Mucosa of rectum (tissue), 2 donors: Measurements from ENCODE around the gene MBTPS2.

Source experiments
- H3K27ac ChIP-seq, 2 donors: one replicate each; pipeline ENCODE4 v1.7.0; 2013; ENCODE audit warnings: inconsistent platforms in 2 of 2, low read depth in 2 of 2, low read length in 2 of 2
- H3K27me3 ChIP-seq, 2 donors: one replicate each; pipeline ENCODE4 v1.7.0; 2013; ENCODE audit warnings: low read length in 2 of 2; ENCODE audit not compliant: control insufficient read depth in 2 of 2, insufficient read depth in 2 of 2
- H3K36me3 ChIP-seq, 2 donors: one replicate each; pipeline ENCODE4 v1.7.0; 2013; ENCODE audit warnings: low read length in 2 of 2; ENCODE audit not compliant: control insufficient read depth in 2 of 2, insufficient read depth in 2 of 2
- H3K4me1 ChIP-seq, 2 donors: one replicate each; pipeline ENCODE4 v1.7.0; 2013; ENCODE audit warnings: low read length in 2 of 2, mild to moderate bottlenecking in 1 of 2; ENCODE audit not compliant: control insufficient read depth in 2 of 2, insufficient read depth in 2 of 2
- H3K4me3 ChIP-seq, 2 donors: one replicate each; pipeline ENCODE4 v1.7.0; 2013; ENCODE audit warnings: low read length in 2 of 2
- H3K9ac ChIP-seq, 2 donors: one replicate each; pipeline ENCODE4 v1.7.0; 2013; ENCODE audit warnings: low read length in 2 of 2, low read depth in 1 of 2, mild to moderate bottlenecking in 1 of 2
- H3K9me3 ChIP-seq, 2 donors: one replicate each; pipeline ENCODE4 v1.7.0; 2013; ENCODE audit warnings: low read length in 2 of 2; ENCODE audit not compliant: control insufficient read depth in 2 of 2
- donor health status: healthy.
- donor health status: Normal muscosa, but diverticular disease.

The MBTPS2 gene

GRCh38 chrX:21839334-21840192 is at the start of gene MBTPS2:
TSS of gene MBTPS2 (plus strand) at chrX:21839617. CDS start at chrX:21839735, 118 bp downstream.
- H3K9ac ChIP-seq = peak within 1 kb of the TSS; percentile 70 to 84
- peak within 1 kb of the TSS; percentile 64 to 68 for H3K27ac ChIP-seq
- no peaks in the 10 kb centered on the region for H3K9me3 ChIP-seq
- H3K4me1 ChIP-seq = peaks cover 0 to 3% of the 10 kb centered on the region in 2 donors
- peak within 1 kb of the TSS; percentile 70 to 86 for H3K4me3 ChIP-seq
- no peaks in the 10 kb centered on the region for H3K36me3 ChIP-seq
- no peaks in the 10 kb centered on the region for H3K27me3 ChIP-seq

DNA sequence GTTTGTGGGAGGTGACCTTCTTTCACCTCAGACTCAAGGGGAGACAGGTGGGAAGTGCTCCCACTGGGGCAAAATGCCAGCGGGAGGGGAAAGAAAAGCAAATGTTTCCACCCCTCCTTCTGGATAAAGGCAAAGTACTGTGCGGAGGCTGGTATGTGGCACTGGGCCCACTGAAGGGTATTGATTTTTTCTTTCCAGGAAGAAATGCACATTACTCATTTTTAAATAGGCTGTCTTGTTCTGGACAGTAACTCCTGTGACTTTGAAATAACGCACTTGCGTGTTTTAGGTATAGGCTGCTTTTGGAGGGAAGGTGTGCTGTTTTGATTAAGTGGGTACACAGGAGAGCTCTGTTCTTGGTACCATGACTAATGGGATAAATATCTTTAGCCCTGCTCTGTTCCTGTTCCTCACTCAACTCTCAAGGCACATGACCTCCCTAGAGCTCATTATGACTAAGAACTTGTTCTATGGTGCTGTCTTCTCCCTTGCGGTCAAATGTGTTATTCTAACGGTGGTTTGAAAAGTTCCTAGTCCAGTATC is 40.7 kb upstream of the MBTPS2 start:
- H3K4me3 ChIP-seq = no peak overlapping the region
- H3K27ac ChIP-seq = no peak overlapping the region
- no peaks in the 10 kb centered on the region for H3K27me3 ChIP-seq
- H3K36me3 ChIP-seq = no peaks in the 10 kb centered on the region
- H3K9ac ChIP-seq = no peak overlapping the region
- H3K9me3 ChIP-seq = no peaks in the 10 kb centered on the region
- H3K4me1 ChIP-seq = peaks cover 2 to 9% of the 10 kb centered on the region in 2 donors

GRCh38 chrX:21799767-21800166 is 39.6 kb upstream of the MBTPS2 start:
- no peaks in the 10 kb centered on the region for H3K9me3 ChIP-seq
- H3K4me1 ChIP-seq = peaks cover 2 to 9% of the 10 kb centered on the region in 2 donors
- H3K36me3 ChIP-seq = no peaks in the 10 kb centered on the region
- H3K27ac ChIP-seq = no peak overlapping the region
- no peak overlapping the region for H3K4me3 ChIP-seq
- H3K9ac ChIP-seq = no peak overlapping the region
- H3K27me3 ChIP-seq = no peaks in the 10 kb centered on the region

DNA sequence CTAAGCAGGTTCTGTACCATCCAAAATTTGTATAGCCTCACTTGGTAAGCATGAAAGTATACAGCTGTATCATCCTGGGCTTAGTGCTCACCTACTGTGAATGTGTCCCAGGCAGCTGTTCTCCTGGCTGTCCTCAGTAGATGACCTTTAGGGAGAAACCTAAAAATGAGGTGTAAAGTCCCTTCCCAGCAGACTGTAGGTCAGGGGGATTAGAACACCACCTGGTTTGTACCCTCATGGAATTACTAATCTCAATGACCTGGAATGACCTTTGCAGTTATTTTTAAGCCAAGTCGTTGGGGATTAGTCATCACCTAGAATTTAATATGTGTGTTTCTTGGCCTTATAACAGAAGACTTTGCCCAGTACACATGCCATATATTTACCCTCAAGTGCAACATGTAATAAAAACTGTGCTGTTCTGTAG is 39.1 kb upstream of the MBTPS2 start:
- no peak overlapping the region for H3K27ac ChIP-seq
- no peaks in the 10 kb centered on the region for H3K27me3 ChIP-seq
- no peaks in the 10 kb centered on the region for H3K9me3 ChIP-seq
- H3K4me3 ChIP-seq = no peak overlapping the region
- no peaks in the 10 kb centered on the region for H3K36me3 ChIP-seq
- no peak overlapping the region for H3K9ac ChIP-seq
- H3K4me1 ChIP-seq = peaks cover 2 to 9% of the 10 kb centered on the region in 2 donors

GRCh38 chrX:21802054-21802670 is 37.3 kb upstream of the MBTPS2 start:
- peaks cover 2 to 9% of the 10 kb centered on the region in 2 donors for H3K4me1 ChIP-seq
- H3K9me3 ChIP-seq = no peaks in the 10 kb centered on the region
- no peak overlapping the region for H3K27ac ChIP-seq
- H3K4me3 ChIP-seq = no peak overlapping the region
- no peak overlapping the region for H3K9ac ChIP-seq
- H3K27me3 ChIP-seq = no peaks in the 10 kb centered on the region
- H3K36me3 ChIP-seq = no peaks in the 10 kb centered on the region

DNA sequence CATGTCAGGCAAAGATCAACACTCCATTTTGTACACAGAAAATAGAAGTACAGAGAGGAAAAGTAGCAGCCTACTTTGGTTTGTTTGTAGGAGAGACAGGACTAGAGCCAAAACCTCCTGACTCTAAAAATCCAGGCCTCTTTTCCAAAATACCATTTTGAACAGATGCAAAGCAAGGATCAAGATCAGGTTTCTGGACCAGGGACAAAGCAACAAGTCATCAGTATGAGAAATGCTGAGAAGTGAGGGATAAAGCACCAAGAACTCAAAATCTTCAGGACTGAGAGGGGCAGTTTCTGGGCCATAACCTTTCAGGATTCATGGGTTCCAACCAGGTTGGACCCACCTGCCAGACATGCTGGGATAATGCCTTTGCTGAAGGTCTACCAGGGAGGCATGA is 36.6 kb upstream of the MBTPS2 start:
- H3K9me3 ChIP-seq = no peaks in the 10 kb centered on the region
- H3K27me3 ChIP-seq = no peaks in the 10 kb centered on the region
- peaks cover 2 to 9% of the 10 kb centered on the region in 2 donors for H3K4me1 ChIP-seq
- no peak overlapping the region for H3K27ac ChIP-seq
- no peaks in the 10 kb centered on the region for H3K36me3 ChIP-seq
- H3K9ac ChIP-seq = no peak overlapping the region
- H3K4me3 ChIP-seq = no peak overlapping the region

DNA sequence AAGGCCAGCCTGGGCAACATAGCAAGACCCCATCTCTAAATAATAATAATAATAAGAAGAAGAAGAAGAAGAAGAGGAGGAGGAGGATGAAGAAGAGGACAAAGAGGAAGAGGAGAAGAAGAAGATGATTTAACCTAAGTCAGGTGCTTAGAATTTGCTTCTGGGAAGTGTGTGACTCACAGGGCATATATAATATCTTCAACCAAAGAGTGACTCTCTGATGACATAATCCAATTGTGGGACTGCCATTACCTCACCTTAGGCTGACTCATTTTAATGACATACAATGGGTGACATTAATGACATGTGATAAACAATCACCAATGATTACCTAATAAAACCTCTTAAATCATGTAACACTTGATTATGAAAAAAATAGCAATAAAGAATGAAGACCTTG is 32.7 kb upstream of the MBTPS2 start:
- no peaks in the 10 kb centered on the region for H3K36me3 ChIP-seq
- H3K4me1 ChIP-seq = no peaks in the 10 kb centered on the region
- no peak overlapping the region for H3K27ac ChIP-seq
- no peak overlapping the region for H3K4me3 ChIP-seq
- H3K27me3 ChIP-seq = no peaks in the 10 kb centered on the region
- H3K9ac ChIP-seq = no peak overlapping the region
- H3K9me3 ChIP-seq = no peaks in the 10 kb centered on the region

DNA sequence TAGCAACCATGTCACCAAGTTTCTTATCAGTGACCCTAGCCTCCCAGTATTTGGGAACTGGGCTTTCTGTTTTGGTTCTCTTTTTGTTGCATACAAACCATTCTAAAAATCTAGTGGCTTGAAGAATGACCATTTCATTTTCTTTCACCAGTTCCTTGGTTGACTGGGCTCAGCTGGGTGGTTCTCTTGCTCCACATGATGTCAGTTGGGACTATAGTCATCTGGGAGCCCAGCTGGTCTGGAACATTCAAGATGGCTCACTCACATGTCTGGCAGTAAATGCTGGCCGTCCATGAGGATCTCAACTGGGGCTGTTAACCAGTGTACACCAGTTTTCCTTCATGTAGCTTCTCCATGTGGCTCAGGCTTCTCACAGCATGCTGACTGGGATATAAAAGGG is 27.6 kb upstream of the MBTPS2 start:
- H3K36me3 ChIP-seq = no peaks in the 10 kb centered on the region
- H3K4me1 ChIP-seq = no peaks in the 10 kb centered on the region
- H3K27me3 ChIP-seq = no peaks in the 10 kb centered on the region
- H3K9me3 ChIP-seq = no peaks in the 10 kb centered on the region
- no peak overlapping the region for H3K4me3 ChIP-seq
- no peak overlapping the region for H3K9ac ChIP-seq
- H3K27ac ChIP-seq = no peak overlapping the region

DNA sequence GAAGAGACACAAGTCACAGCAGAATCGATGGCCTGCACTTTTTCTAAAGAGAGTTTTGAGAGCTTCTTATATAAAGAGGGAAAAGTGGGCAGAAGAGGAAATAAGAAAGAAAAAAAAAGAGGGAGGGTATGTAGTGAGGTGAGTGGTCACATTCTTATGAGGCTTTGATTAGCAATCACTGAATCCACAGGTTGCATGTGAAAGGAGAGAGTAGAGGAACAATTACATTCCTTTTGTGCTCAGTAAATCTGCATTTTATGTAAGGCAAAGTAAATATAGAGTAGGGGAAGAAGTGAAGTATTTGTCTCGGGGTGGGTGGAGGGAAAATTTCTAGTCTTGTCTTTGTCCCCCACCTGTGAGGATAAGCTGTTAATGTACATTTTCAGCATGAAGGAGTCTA is 26.8 kb upstream of the MBTPS2 start:
- Histone ChIP-seq H3K9ac (no peak overlapping the region), H3K36me3 (no peaks in the 10 kb centered on the region), H3K27me3 (no peaks in the 10 kb centered on the region), H3K4me3 (no peak overlapping the region), H3K9me3 (no peaks in the 10 kb centered on the region), H3K27ac (no peak overlapping the region), H3K4me1 (no peaks in the 10 kb centered on the region)

DNA sequence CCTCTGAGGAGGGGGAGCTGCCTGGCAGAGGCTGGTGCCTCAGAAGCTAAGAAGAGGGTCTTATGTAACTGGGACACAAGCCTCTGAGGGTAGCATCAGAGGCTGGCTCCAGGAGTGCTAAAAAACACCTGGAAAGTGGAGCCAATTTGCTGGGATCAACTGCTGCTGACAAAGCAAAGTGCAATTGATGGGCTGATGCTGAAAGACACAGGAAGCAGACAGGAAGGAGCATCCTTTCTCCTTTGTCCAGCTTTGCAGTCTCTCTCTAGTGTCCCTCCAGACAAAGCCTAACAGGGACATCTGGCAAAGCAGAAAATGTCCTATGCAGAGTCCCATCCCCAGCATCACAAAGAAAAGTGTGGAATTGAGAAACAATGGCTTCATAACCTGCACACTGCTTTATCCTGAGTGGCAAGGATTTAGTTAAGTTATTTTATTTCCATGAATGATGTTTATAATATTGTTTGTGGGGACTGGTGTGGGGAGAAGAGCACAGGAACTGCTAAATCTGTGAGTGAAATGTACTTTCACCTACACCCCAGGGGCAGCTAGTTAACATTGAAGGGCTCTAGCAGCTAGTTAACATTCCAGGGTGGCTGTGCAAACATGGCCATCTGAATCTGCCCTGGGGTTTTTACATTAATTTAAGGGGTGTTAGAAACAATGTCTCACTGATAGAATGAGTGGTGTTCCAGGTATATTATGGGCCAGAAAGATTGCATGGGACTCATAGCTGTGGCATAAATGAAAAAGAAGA is 25.6 kb upstream of the MBTPS2 start:
- H3K4me1 ChIP-seq = no peaks in the 10 kb centered on the region
- no peak overlapping the region for H3K9ac ChIP-seq
- no peak overlapping the region for H3K4me3 ChIP-seq
- H3K36me3 ChIP-seq = no peaks in the 10 kb centered on the region
- H3K27me3 ChIP-seq = no peaks in the 10 kb centered on the region
- no peaks in the 10 kb centered on the region for H3K9me3 ChIP-seq
- no peak overlapping the region for H3K27ac ChIP-seq
